GM12878 (cell line): Measurements from ENCODE around the gene FXYD6. TPM values are rescaled to one million over a fixed set of nuclear protein-coding genes. Genes with fewer than 3 reads are reported as not detected.

Experiments
- ATAC-seq: fragments of 200-7000 bp; cut with Tn5 transposase; 3 replicates; pipeline ENCODE4 v1.9.1; 2020; ENCODE audit warnings: mild to moderate bottlenecking, moderate library complexity
- BruUV-seq: library from RNA; stranded (reverse); fragments of 400-500 nt; replicated peaks from 2 replicates; lab custom pipeline; 2021; lab: Mats Ljungman, UMichigan
- CTCF ChIA-PET: fragments of 300-600 bp; sonication (Branson Sonifier 250); formaldehyde crosslinking; extraction: SDS; loops from one replicate; lab custom pipeline; 2021; ENCODE audit warnings: inconsistent platforms; lab: Yijun Ruan, JAX
- POLR2A ChIA-PET: fragments of 350-600 bp; formaldehyde crosslinking; extraction: SDS; loops from one replicate; lab custom pipeline; 2021; ENCODE audit warnings: inconsistent platforms; lab: Charles Lee
- RAD21 ChIA-PET: fragments of 300-600 bp; sonication (Branson Sonifier 250); formaldehyde crosslinking; loops from one replicate; lab custom pipeline; 2023; ENCODE audit warnings: antibody characterized with exemption; ENCODE audit not compliant: unreplicated experiment; lab: Charles Lee
- SMC1A ChIA-PET: fragments of 300-600 bp; sonication (Branson Sonifier 250); formaldehyde crosslinking; loops from one replicate; lab custom pipeline; 2023; ENCODE audit not compliant: unreplicated experiment, uncharacterized antibody; lab: Charles Lee
- DNase-seq: peaks from one replicate; pipeline ENCODE4 v3.0.0-alpha.2; 2011; ENCODE audit warnings: low read depth, low spot score
- FAIRE-seq: peaks from 3 replicates; lab custom pipeline; 2011; peaks lifted over from hg19 to GRCh38; lab: Jason Lieb, UNC
- H2AFZ ChIP-seq: 2 replicates; pipeline ENCODE4 v1.6.0; 2011; ENCODE audit warnings: low read depth, low read length, control low read depth; ENCODE audit not compliant: control insufficient read depth
- H3K27ac ChIP-seq: 2 replicates; pipeline ENCODE4 v1.5.1; 2011; ENCODE audit warnings: control low read depth; ENCODE audit not compliant: control insufficient read depth, insufficient read depth
- H3K27me3 ChIP-seq, 2 experiments: replicated peaks in 1 of 2; 2 replicates each; pipeline versions ENCODE4 v1.6.0 to v1.6.1; 2011; ENCODE audit warnings: low read length in 1 of 2; ENCODE audit not compliant: control insufficient read depth in 2 of 2, insufficient read depth in 2 of 2
- H3K36me3 ChIP-seq, 2 experiments: 2 replicates each; pipeline ENCODE4 v1.5.1; 2011; ENCODE audit warnings: low read length in 1 of 2; ENCODE audit not compliant: control insufficient read depth in 2 of 2, insufficient read depth in 2 of 2
- H3K4me1 ChIP-seq: 2 replicates; pipeline ENCODE4 v1.6.1; 2011; ENCODE audit warnings: mild to moderate bottlenecking, low read length, moderate library complexity, mixed read lengths; ENCODE audit not compliant: control insufficient read depth, insufficient read depth
- H3K4me2 ChIP-seq: 2 replicates; pipeline ENCODE4 v1.6.0; 2011; ENCODE audit warnings: control low read depth; ENCODE audit not compliant: control insufficient read depth, insufficient read depth
- H3K4me3 ChIP-seq: fragments of 200-600 bp; sonication (generic); 2 replicates; pipeline ENCODE4 v1.5.1; 2016
- H3K79me2 ChIP-seq: 2 replicates; pipeline ENCODE4 v1.6.0; 2011; ENCODE audit warnings: low read length; ENCODE audit not compliant: control insufficient read depth, insufficient read depth
- H3K9ac ChIP-seq: 2 replicates; pipeline ENCODE4 v1.8.0; 2011; ENCODE audit warnings: low read length, control low read depth, mixed read lengths; ENCODE audit not compliant: control insufficient read depth, insufficient read depth
- H3K9me3 ChIP-seq: replicated peaks from 3 replicates; pipeline ENCODE4 v1.5.1; 2011; ENCODE audit warnings: mild to moderate bottlenecking, low read length; ENCODE audit not compliant: control insufficient read depth, insufficient read depth
- H4K20me1 ChIP-seq: 2 replicates; pipeline ENCODE4 v1.6.0; 2011; ENCODE audit not compliant: control insufficient read depth, insufficient read depth
- CBX5 ChIP-seq: sonication (generic); IDR thresholded peaks from 2 replicates; pipeline ENCODE4 v1.6.1; 2016; ENCODE audit warnings: low read depth, moderate library complexity, mild to moderate bottlenecking, inconsistent platforms
- CEBPZ ChIP-seq: fragments of 150-350 bp; IDR thresholded peaks from 2 replicates; pipeline ENCODE4 v1.6.1; 2016; ENCODE audit warnings: low read depth, low read length
- ETV6 ChIP-seq, 2 experiments: fragments of 450-650 bp in 1 of 2; IDR thresholded peaks in 1 of 2; conservative IDR thresholded peaks in 1 of 2; 2 replicates each; pipeline ENCODE4 v1.6.1; 2014; ENCODE audit warnings: antibody characterized with exemption in 1 of 2, borderline replicate concordance in 1 of 2, low read depth in 1 of 2, mild to moderate bottlenecking in 1 of 2, moderate library complexity in 1 of 2
- HDAC2 ChIP-seq: fragments of 200-600 bp; sonication (generic); IDR thresholded peaks from 2 replicates; pipeline ENCODE4 v1.6.1; 2017
- HDGF ChIP-seq: fragments of 450-650 bp; IDR thresholded peaks from 2 replicates; pipeline ENCODE4 v1.6.1; 2016; ENCODE audit warnings: antibody characterized with exemption
- IKZF1 ChIP-seq: fragments of 450-650 bp; conservative IDR thresholded peaks from 2 replicates; pipeline ENCODE4 v1.6.1; 2017; ENCODE audit warnings: antibody characterized with exemption, mild to moderate bottlenecking
- IKZF2 ChIP-seq, 2 experiments: fragments of 450-650 bp; IDR thresholded peaks; 2 replicates each; pipeline ENCODE4 v1.6.1; 2017; ENCODE audit warnings: mild to moderate bottlenecking in 2 of 2, moderate library complexity in 2 of 2
- MXI1 ChIP-seq: fragments of 150-350 bp; IDR thresholded peaks from 2 replicates; pipeline ENCODE4 v1.6.1; 2011; ENCODE audit warnings: low read depth, mild to moderate bottlenecking, inconsistent platforms, low read length, improper control_type of control experiment
- MYC ChIP-seq: IDR thresholded peaks from 2 replicates; pipeline ENCODE4 v1.6.1; 2011; ENCODE audit warnings: mild to moderate bottlenecking, low read length, moderate library complexity, inconsistent platforms; ENCODE audit not compliant: insufficient read depth, insufficient replicate concordance, insufficient read length, severe bottlenecking
- NFXL1 ChIP-seq: fragments of 450-650 bp; IDR thresholded peaks from 2 replicates; pipeline ENCODE4 v1.6.1; 2017; ENCODE audit warnings: antibody characterized with exemption, mild to moderate bottlenecking, borderline replicate concordance
- PAX5 ChIP-seq: IDR thresholded peaks from 2 replicates; pipeline ENCODE4 v1.6.1; 2011; ENCODE audit warnings: low read depth, low read length, borderline replicate concordance
- RELA ChIP-seq: fragments of 450-650 bp; IDR thresholded peaks from 2 replicates; pipeline ENCODE4 v1.8.0; 2014; ENCODE audit warnings: borderline replicate concordance; ENCODE audit not compliant: partially characterized antibody
- RUNX3 ChIP-seq: IDR thresholded peaks from 2 replicates; pipeline ENCODE4 v1.6.1; 2012; ENCODE audit warnings: low read length, inconsistent platforms
- SKIL ChIP-seq: fragments of 450-650 bp; IDR thresholded peaks from 2 replicates; pipeline ENCODE4 v1.6.1; 2017; ENCODE audit warnings: mild to moderate bottlenecking, low read depth, inconsistent platforms; ENCODE audit not compliant: poor library complexity, severe bottlenecking
- YY1 ChIP-seq: IDR thresholded peaks from 2 replicates; pipeline ENCODE4 v1.6.1; 2011; ENCODE audit warnings: low read depth, mild to moderate bottlenecking, low read length
- ZNF384 ChIP-seq: IDR thresholded peaks from 2 replicates; pipeline ENCODE4 v1.6.1; 2012; ENCODE audit warnings: low read depth, mild to moderate bottlenecking, low read length, improper control_type of control experiment, borderline replicate concordance
- WGBS: methylation state at CpG from one replicate; pipeline ENCODE4 v1.1.6; 2016; ENCODE audit warnings: low lambda C conversion rate; ENCODE audit not compliant: insufficient replicate concordance, insufficient coverage; ENCODE audit errors: missing lambda C conversion rate; 5-methylcytosine and 5-hydroxymethylcytosine counted together
- in situ Hi-C: fragments of 300-500 bp; cut with MboI; formaldehyde crosslinking; loops from 9 replicates; pipeline ENCODE4 v1.14.3; 2018; ENCODE audit warnings: mixed read lengths
- intact Hi-C: fragments of 100-400 bp; cut with micrococcal nuclease; formaldehyde crosslinking; loops from one replicate; pipeline ENCODE4 v1.14.2; 2022; ENCODE audit not compliant: unreplicated experiment
- polyA plus RNA-seq, 11 experiments: library from polyadenylated mRNA; depleted of rRNA in 4 of 11; unstranded in 6 of 11; stranded (reverse) in 5 of 11; fragments of >200 nt; fragmentation: Nextera tagmentation in 4 of 11; fragmentation: Illumina TruSeq in 1 of 11; extraction: Ambion mirVana in 4 of 11; extraction: Trizol in 1 of 11; gene quantifications; 1 replicate in 1 of 11; 2 replicates in 10 of 11; pipeline versions ENCODE4 v1.2.1 to v1.2.3, GENCODE V29; 2011 to 2016; ENCODE audit warnings: inconsistent platforms in 2 of 11, missing spikeins in 2 of 11, low read depth in 1 of 11
- total RNA-seq, 4 experiments: library from RNA; depleted of rRNA in 3 of 4; stranded (reverse); fragments of >200 nt in 3 of 4; fragmentation: Illumina TruSeq in 1 of 4; extraction: Trizol in 1 of 4; gene quantifications; 2 replicates each; pipeline versions ENCODE4 v1.2.1 to v1.2.3, GENCODE V29; 2013 to 2021

The FXYD6 gene
- total and polyA plus RNA-seq, 10 of the 15 experiments (the other 5 are each of a cell fraction or from before 2014, with no cell fraction given), result 0.09 to 2.0 (median 0.23) TPM; not detected in 2

- H3K9me3 ChIP-seq, result no peaks in the 10 kb centered on the region
- no peak overlapping the region for H3K4me2 ChIP-seq
- H3K36me3 ChIP-seq, result no peaks in the 10 kb centered on the region
- no peaks in the 10 kb centered on the region for H3K27me3 ChIP-seq
- ChIA-PET POLR2A (interaction anchor here (0.7 to 2.7 kb wide), 5 partner anchors 9 to 230 kb away, joined by 3 to 9 read pairs (median 4); no protein-coding TSS in a partner anchor), RAD21 (interaction anchor here (0.7 to 22.6 kb wide), 15 partner anchors 12 to 349 kb away, joined by 3 to 393 read pairs (median 5); no protein-coding TSS in a partner anchor), CTCF (interaction anchor here (0.8 to 16.0 kb wide), 28 partner anchors 8 to 397 kb away, joined by 3 to 503 read pairs (median 4); no protein-coding TSS in a partner anchor), SMC1A (interaction anchor here (0.8 to 11.7 kb wide), 23 partner anchors 12 to 231 kb away, joined by 3 to 318 read pairs (median 4); no protein-coding TSS in a partner anchor)
- H3K79me2 ChIP-seq, result no peaks in the 10 kb centered on the region
- in situ Hi-C loops (no loop called here), intact Hi-C loops (loop anchor here (1.0 kb wide), 3 partner anchors 22 to 231 kb away; no protein-coding TSS in a partner anchor)
- BruUV-seq, result no TSS peak
- WGBS, result 39% methylated on average over 32 of the region's 33 CpGs
- no peak overlapping the region for H3K4me3 ChIP-seq
- FAIRE-seq (no peak), DNase-seq (no peak), ATAC-seq (peak; percentile 46)
- H4K20me1 ChIP-seq, result no peaks in the 10 kb centered on the region
- no peak overlapping the region for H3K27ac ChIP-seq
- H3K4me1 ChIP-seq, result peaks cover 29% of the 10 kb centered on the region
- no peak overlapping the region for H2AFZ ChIP-seq
- H3K9ac ChIP-seq, result no peak overlapping the region
- no peak for TF ChIP-seq MYC
- no peak for TF ChIP-seq PAX5
- 0 out of 2 replicates have a peak, but pooled peaks have one; percentile 13 for TF ChIP-seq RUNX3
- no peak for TF ChIP-seq ETV6 (conservative IDR thresholded peaks at IDR 0.05 in 1 of 2, IDR thresholded peaks at IDR 0.05 in 1 of 2; ENCODE audit: borderline replicate concordance in 1 of 2, low read depth in 1 of 2)
- TF ChIP-seq NFXL1, result no peak
- no peak for TF ChIP-seq HDAC2
- 0 out of 2 replicates have a peak, but pooled peaks have one; percentile 13 for TF ChIP-seq HDGF
- TF ChIP-seq YY1, result 0 out of 2 replicates have a peak, but pooled peaks have one; percentile 21
- TF ChIP-seq IKZF1, result peak; percentile 49
- no peak for TF ChIP-seq SKIL
- TF ChIP-seq CBX5, result no peak
- TF ChIP-seq CEBPZ, result no peak
- TF ChIP-seq MXI1, result no peak
- no peak; a peak in 1 of 4 replicates for TF ChIP-seq IKZF2 (IDR thresholded peaks at IDR 0.05)
- no peak for TF ChIP-seq ZNF384
- TF ChIP-seq RELA, result no peak
Observed at GRCh38 chr11:117822074-117823033, 54.1 kb downstream of the FXYD6 start.
